GM06990 (cell line): ENCODE measurements around the gene PALLD.

Experiments used
- DNase-seq: peaks from one replicate; pipeline ENCODE4 v3.0.0-alpha.2; 2011; ENCODE audit not compliant: insufficient read length; ENCODE audit errors: extremely low read depth
- H3K27me3 ChIP-seq: replicated peaks from 2 replicates; pipeline ENCODE4 v1.6.0; 2011; ENCODE audit warnings: low read length; ENCODE audit not compliant: control insufficient read depth, insufficient read depth
- H3K36me3 ChIP-seq: 2 replicates; pipeline ENCODE4 v1.5.1; 2011; ENCODE audit warnings: low read length; ENCODE audit not compliant: control insufficient read depth, insufficient read depth
- H3K4me3 ChIP-seq: replicated peaks from 2 replicates; pipeline ENCODE4 v1.5.1; 2011; ENCODE audit warnings: low read depth, mild to moderate bottlenecking, control low read depth, low read length
- CTCF ChIP-seq: IDR thresholded peaks from 2 replicates; pipeline ENCODE4 v1.5.1; 2011; ENCODE audit warnings: low read length, control low read depth, mild to moderate bottlenecking, inconsistent platforms; ENCODE audit not compliant: insufficient read depth, poor library complexity, severe bottlenecking

Gene PALLD

DNA sequence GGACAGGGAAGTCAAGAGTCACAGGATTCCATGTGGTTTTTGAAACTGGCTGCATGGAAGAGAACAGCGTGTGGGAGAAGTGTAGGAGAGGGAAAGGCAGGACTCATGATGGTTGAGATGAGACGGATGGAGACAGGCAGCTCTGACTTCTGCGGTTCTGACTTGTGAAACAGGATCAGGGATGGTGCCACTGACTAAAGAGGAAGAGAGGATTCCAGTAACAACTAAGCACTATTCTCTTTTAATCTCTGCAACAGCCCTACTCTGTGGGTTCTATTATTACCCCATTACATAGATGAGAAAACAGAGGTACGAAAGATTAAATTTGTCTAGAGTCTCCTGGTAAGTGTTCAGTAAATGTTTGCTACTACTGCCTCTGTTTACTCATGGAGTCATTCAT is 356.9 kb downstream of the PALLD start:
- TF ChIP-seq CTCF: no peak
- no peaks in the 10 kb centered on the region for H3K36me3 ChIP-seq
- H3K27me3 ChIP-seq: no peaks in the 10 kb centered on the region
- peak; percentile 28 for DNase-seq
- H3K4me3 ChIP-seq: no peak overlapping the region

GRCh38 chr4:168854350-168854921 is 357.6 kb downstream of the PALLD start:
- H3K36me3 ChIP-seq: no peaks in the 10 kb centered on the region
- no peak overlapping the region for H3K4me3 ChIP-seq
- DNase-seq: no peak
- no peaks in the 10 kb centered on the region for H3K27me3 ChIP-seq
- TF ChIP-seq CTCF: no peak

DNA sequence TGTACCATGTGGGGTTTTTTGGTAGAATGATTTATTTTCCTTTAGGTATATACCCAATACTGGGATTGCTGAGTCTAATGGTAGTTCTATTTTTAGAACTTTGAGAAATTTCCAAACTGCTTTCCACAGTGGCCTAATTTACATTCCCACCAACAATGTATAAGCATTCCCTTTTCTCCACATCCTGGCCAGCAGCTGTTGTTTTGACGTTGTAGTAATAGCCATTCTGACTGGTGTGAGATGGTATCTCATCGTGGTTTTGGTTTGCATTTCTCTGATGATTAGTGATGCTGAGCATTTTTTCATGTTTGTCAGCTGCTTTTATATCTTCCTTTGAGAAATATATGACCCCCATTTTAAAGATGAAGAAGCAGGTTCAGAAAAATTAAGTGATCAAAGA is 359.5 kb downstream of the PALLD start:
- Histone ChIP-seq H3K27me3 (no peaks in the 10 kb centered on the region), H3K4me3 (no peak overlapping the region), H3K36me3 (no peaks in the 10 kb centered on the region)
- DNase-seq: no peak
- TF ChIP-seq CTCF: no peak

DNA sequence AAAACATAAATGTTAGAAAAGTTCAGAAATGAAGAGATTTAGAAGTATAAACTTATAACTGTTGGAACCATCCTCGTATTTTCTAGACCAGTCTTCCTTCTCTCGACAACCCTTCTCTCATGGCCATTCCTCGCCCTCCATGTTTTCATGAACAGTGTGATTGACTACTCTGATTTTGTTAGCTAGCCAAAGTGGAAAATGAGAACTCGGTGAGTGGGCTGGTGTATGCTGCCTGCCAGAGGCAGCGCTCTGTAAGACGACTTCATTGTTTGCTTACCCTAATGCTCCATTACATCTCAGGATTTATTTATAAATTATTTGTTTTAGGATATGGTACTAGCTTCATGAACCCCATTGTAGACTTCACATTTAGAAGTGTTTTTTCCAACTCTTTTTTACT is 360.2 kb downstream of the PALLD start:
- DNase-seq: no peak
- Histone ChIP-seq H3K4me3 (no peak overlapping the region), H3K36me3 (no peaks in the 10 kb centered on the region), H3K27me3 (no peaks in the 10 kb centered on the region)
- no peak for TF ChIP-seq CTCF

- no peaks in the 10 kb centered on the region for H3K27me3 ChIP-seq
- DNase-seq: no peak
- TF ChIP-seq CTCF: no peak
- no peak overlapping the region for H3K4me3 ChIP-seq
- no peaks in the 10 kb centered on the region for H3K36me3 ChIP-seq
These were observed 360.9 kb downstream of the PALLD start for GRCh38 chr4:168857546-168858314.
